Esophagus muscularis mucosa (tissue), 4 donors: ENCODE results near the gene FAT1. TPM values are rescaled to one million over a fixed set of nuclear protein-coding genes. Genes with fewer than 3 reads are reported as not detected.

Source experiments
- DNase-seq: peaks from one replicate; pipeline ENCODE4 v3.0.0-alpha.2; 2017; ENCODE audit errors: extremely low spot score
- H3K27ac ChIP-seq, 4 donors: fragments of 200-600 bp; sonication (generic); replicated peaks in 1 of 4; 1 replicate in 3 of 4; 2 replicates in 1 of 4; pipeline ENCODE4 v1.5.1; 2016 to 2019; ENCODE audit warnings: mild to moderate bottlenecking in 1 of 4
- H3K27me3 ChIP-seq, 4 donors: fragments of 200-600 bp; sonication (generic); one replicate each; pipeline versions ENCODE4 v1.5.1 to v1.6.0; 2016 to 2019
- H3K36me3 ChIP-seq, 4 donors: fragments of 200-600 bp; sonication (generic); one replicate each; pipeline ENCODE4 v1.5.1; 2016 to 2019
- H3K4me1 ChIP-seq, 4 donors: fragments of 200-600 bp; sonication (generic); one replicate each; pipeline ENCODE4 v1.5.1; 2016 to 2019
- H3K4me3 ChIP-seq, 4 donors: fragments of 200-600 bp; sonication (generic); 1 replicate in 2 of 4; 2 replicates in 2 of 4; pipeline ENCODE4 v1.5.1; 2016 to 2019; ENCODE audit warnings: mild to moderate bottlenecking in 4 of 4, moderate library complexity in 1 of 4
- H3K9me3 ChIP-seq, 4 donors: fragments of 200-600 bp; sonication (generic); 1 replicate in 3 of 4; 2 replicates in 1 of 4; pipeline ENCODE4 v1.5.1; 2016 to 2019
- EP300 ChIP-seq: sonication (generic); formaldehyde crosslinking; IDR thresholded peaks from one replicate; pipeline ENCODE4 v1.6.1; 2017; ENCODE audit warnings: antibody characterized with exemption
- POLR2A ChIP-seq: fragments of 450-650 bp; IDR thresholded peaks from one replicate; pipeline ENCODE4 v1.6.1; 2017; ENCODE audit warnings: antibody characterized with exemption, moderate library complexity, mild to moderate bottlenecking, low read depth
- POLR2AphosphoS5 ChIP-seq, 2 donors: sonication (generic); formaldehyde crosslinking; IDR thresholded peaks; one replicate each; pipeline ENCODE4 v1.6.1; 2017; ENCODE audit warnings: antibody characterized with exemption in 2 of 2
- WGBS: methylation state at CpG from one replicate; pipeline ENCODE4 v1.1.5; 2018; 5-methylcytosine and 5-hydroxymethylcytosine counted together
- intact Hi-C: fragments of 100-400 bp; cut with DNase I; formaldehyde crosslinking; loops from one replicate; pipeline ENCODE4 v1.15.1; 2023
- total RNA-seq, 4 donors: library from RNA; depleted of rRNA; stranded (reverse); fragments of >200 nt; gene quantifications; one replicate each; pipeline versions ENCODE4 v1.1.0 to v1.2.1, GENCODE V29; 2016
- TF ChIP-seq, protein P1 (sequence below), 3 experiments: fragments of 200-600 bp in 2 of 3; fragments of 450-650 bp in 1 of 3; sonication (generic) in 2 of 3; IDR thresholded peaks; one replicate each; pipeline ENCODE4 v1.5.1; 2017 to 2019; ENCODE audit warnings: antibody characterized with exemption in 3 of 3, mild to moderate bottlenecking in 2 of 3, moderate library complexity in 1 of 3

Gene FAT1
- total RNA-seq, 4 donors from 2014 or later, result 145 to 244 (median 200) TPM

DNA sequence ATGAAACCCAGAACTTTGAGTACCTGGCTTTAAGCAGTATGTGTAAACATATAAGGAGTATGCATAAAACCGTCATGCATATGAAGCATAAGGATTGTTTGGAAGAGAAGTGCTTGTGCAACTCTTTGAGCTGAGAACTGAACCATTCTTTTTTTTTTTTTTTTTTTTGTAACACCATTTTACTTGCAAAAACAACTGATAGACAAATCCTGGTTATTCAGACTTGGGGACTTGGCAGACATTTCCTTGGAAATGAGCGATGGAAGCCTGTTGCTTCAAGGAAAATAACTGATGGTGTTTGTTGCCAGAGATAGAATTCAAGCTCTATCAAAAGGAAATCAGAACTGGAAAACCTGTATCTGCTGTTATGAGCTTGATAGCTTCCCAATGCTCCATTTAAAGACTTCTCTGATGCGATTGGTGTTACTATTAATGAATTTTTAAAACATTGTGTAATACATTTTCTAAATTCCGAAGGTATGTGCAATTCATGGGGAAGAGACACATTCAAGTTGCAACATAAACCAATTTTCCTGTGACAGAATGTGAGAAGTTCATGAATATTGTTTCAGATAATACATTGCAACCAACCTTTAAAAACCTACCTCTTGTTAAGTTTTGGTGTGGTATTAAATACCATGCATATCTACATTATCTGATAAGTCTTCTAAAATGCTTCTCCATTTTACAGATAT is 47.0 kb upstream of the FAT1 start:
- no peak for TF ChIP-seq EP300
- TF ChIP-seq POLR2A, result no peak
- TF ChIP-seq POLR2AphosphoS5 (IDR thresholded peaks at IDR 0.05), result no peak
- TF ChIP-seq, protein P1, sequence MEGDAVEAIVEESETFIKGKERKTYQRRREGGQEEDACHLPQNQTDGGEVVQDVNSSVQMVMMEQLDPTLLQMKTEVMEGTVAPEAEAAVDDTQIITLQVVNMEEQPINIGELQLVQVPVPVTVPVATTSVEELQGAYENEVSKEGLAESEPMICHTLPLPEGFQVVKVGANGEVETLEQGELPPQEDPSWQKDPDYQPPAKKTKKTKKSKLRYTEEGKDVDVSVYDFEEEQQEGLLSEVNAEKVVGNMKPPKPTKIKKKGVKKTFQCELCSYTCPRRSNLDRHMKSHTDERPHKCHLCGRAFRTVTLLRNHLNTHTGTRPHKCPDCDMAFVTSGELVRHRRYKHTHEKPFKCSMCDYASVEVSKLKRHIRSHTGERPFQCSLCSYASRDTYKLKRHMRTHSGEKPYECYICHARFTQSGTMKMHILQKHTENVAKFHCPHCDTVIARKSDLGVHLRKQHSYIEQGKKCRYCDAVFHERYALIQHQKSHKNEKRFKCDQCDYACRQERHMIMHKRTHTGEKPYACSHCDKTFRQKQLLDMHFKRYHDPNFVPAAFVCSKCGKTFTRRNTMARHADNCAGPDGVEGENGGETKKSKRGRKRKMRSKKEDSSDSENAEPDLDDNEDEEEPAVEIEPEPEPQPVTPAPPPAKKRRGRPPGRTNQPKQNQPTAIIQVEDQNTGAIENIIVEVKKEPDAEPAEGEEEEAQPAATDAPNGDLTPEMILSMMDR (IDR thresholded peaks at IDR 0.05), result no peak
- H3K27ac ChIP-seq, result no peak overlapping the region
- no peak overlapping the region for H3K4me3 ChIP-seq
- H3K36me3 ChIP-seq, result no peaks in the 10 kb centered on the region
- no peaks in the 10 kb centered on the region for H3K9me3 ChIP-seq
- intact Hi-C loops, result no loop called here
- no peak for DNase-seq
- H3K4me1 ChIP-seq, result no peaks in the 10 kb centered on the region
- WGBS, result 86% methylated on average over 4 of the region's 4 CpGs
- H3K27me3 ChIP-seq, result peaks cover 0 to 4% (median 0%) of the 10 kb centered on the region in 4 donors

DNA sequence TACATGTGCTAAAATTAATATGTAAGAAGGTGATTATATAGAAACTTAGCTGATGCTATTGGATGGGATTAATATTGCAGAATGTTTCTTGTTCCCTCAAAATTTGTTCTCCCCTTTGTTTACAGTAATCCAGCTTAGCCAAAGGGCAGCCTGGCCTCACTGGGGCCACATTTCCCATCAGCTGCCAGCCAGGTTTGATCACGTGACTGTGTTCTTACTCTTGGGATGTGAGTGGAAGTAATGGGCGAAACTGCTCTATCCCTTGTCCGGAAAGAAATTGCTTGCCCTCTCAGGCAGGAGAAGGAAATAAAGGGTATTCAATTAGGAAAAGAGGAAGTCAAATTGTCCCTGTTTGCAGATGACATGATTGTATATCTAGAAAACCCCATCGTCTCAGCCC is 44.1 kb upstream of the FAT1 start:
- TF ChIP-seq EP300 (no peak), POLR2A (no peak), POLR2AphosphoS5 (IDR thresholded peaks at IDR 0.05) (no peak)
- TF ChIP-seq, protein P1 (IDR thresholded peaks at IDR 0.05), result no peak
- no peaks in the 10 kb centered on the region for H3K9me3 ChIP-seq
- WGBS, result 78% methylated on average over 4 of the region's 4 CpGs
- no peaks in the 10 kb centered on the region for H3K27me3 ChIP-seq
- no peaks in the 10 kb centered on the region for H3K4me1 ChIP-seq
- no peaks in the 10 kb centered on the region for H3K36me3 ChIP-seq
- no peak for DNase-seq
- intact Hi-C loops, result no loop called here
- no peak overlapping the region for H3K4me3 ChIP-seq
- H3K27ac ChIP-seq, result no peak overlapping the region

DNA sequence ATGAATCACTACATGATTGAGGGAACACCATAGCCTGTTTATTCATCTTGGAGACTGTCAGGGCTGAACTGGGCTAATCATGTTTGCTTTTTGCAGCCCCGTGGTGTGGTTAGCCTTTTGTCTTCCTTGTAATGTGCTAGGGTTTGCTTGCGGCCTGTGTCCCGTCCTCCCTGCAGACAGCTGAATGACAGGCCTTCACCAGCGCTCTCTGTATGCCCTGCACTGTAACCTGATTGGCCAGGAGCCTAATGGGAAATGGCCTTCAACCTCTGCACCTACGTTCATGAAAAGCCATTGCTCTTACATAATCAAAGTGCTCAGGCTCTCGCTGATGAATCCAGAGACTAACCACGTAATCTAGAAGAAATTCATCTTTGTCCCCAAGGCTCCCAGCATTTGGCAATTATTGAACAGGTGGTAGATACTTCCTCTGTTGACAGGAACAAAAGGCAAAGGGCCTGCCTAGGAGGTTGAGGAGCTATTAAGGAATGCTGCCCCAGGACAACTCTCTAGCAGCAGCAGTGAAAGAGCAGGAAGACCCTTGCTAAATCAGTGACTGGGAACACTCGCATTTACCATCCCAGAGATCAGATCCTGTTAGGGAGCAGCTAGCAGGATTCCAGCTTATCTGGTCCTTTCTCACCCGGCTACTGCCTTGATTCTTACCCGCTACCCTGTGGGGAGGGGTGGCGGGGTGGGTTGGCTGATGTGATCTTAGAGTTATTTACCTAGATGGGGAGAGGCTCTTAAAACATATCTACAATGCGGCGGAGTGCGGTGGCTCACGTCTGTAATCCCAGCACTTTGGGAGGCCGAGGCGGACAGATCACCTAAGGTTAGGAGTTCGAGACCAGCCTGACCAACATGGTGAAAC is 42.3 kb upstream of the FAT1 start:
- no peaks in the 10 kb centered on the region for H3K9me3 ChIP-seq
- no peaks in the 10 kb centered on the region for H3K36me3 ChIP-seq
- 83% methylated on average over 17 of the region's 18 CpGs for WGBS
- no peaks in the 10 kb centered on the region for H3K4me1 ChIP-seq
- DNase-seq, result no peak
- no peaks in the 10 kb centered on the region for H3K27me3 ChIP-seq
- TF ChIP-seq, protein P1 (IDR thresholded peaks at IDR 0.05), result no peak
- TF ChIP-seq POLR2A (no peak), POLR2AphosphoS5 (IDR thresholded peaks at IDR 0.05) (no peak), EP300 (no peak)
- no peak overlapping the region for H3K4me3 ChIP-seq
- H3K27ac ChIP-seq, result no peak overlapping the region
- intact Hi-C loops, result no loop called here

DNA sequence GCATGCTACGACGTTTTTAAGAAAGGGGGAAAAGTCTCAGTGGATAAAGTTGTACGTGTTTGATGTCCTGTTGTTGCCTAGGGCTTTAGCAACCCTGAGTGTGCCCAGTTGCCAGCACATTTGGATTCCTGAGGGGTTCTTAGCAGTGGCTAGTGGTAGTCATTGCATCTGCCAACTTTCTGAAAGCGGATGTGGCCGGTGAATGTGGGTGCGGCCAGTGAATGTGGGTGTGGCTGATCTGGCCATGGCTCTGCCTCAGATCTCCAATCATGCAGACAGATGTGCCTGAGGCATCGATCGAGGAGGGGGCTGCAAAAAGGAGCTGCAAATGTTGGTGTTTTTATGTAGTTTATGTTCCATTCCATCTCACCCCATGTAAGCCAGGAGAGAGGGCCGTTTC is 41.5 kb upstream of the FAT1 start:
- DNase-seq, result no peak
- H3K4me3 ChIP-seq, result no peak overlapping the region
- TF ChIP-seq, protein P1 (IDR thresholded peaks at IDR 0.05), result no peak
- 81% methylated on average over 9 of the region's 9 CpGs for WGBS
- no peak overlapping the region for H3K27ac ChIP-seq
- intact Hi-C loops, result no loop called here
- no peaks in the 10 kb centered on the region for H3K9me3 ChIP-seq
- H3K4me1 ChIP-seq, result no peaks in the 10 kb centered on the region
- H3K36me3 ChIP-seq, result no peaks in the 10 kb centered on the region
- H3K27me3 ChIP-seq, result no peaks in the 10 kb centered on the region
